HFFc6 (cell line): ENCODE results near the gene RUFY3. TPM values are rescaled to one million over a fixed set of nuclear protein-coding genes. Genes with fewer than 3 reads are reported as not detected.

ENCODE experiments used
- DNase-seq: peaks from one replicate; pipeline ENCODE4 v3.0.0-alpha.2; 2018
- H3K27ac Mint-ChIP-seq: 2 replicates; pipeline ENCODE4 v1.8.0; 2020; ENCODE audit warnings: mild to moderate bottlenecking, mixed read lengths
- H3K27me3 Mint-ChIP-seq: 2 replicates; pipeline ENCODE4 v1.8.0; 2021; ENCODE audit warnings: mild to moderate bottlenecking, moderate library complexity, mixed read lengths; ENCODE audit not compliant: insufficient read depth
- H3K36me3 Mint-ChIP-seq: 2 replicates; pipeline ENCODE4 v1.8.0; 2021; ENCODE audit warnings: low read depth, mixed read lengths
- H3K4me1 Mint-ChIP-seq: 2 replicates; pipeline ENCODE4 v1.8.0; 2020; ENCODE audit warnings: low read depth, mixed read lengths
- H3K4me3 Mint-ChIP-seq: 2 replicates; pipeline ENCODE4 v1.8.0; 2020; ENCODE audit warnings: mild to moderate bottlenecking, moderate library complexity, mixed read lengths
- H3K9me3 Mint-ChIP-seq: 2 replicates; pipeline ENCODE4 v1.8.0; 2020; ENCODE audit warnings: mild to moderate bottlenecking, mixed read lengths
- CTCF ChIP-seq: fragments of 200-600 bp; sonication (generic); IDR thresholded peaks from 2 replicates; pipeline ENCODE4 v1.5.0; 2021; ENCODE audit warnings: antibody characterized with exemption, mild to moderate bottlenecking
- total RNA-seq, 6 experiments: library from RNA; stranded (reverse); fragmentation: NEBNext Ultra II Directional; extraction: Animal tissue kit (Norgen Biotek cat#: 25700); gene quantifications; 2 replicates in 1 of 6; 3 replicates in 5 of 6; pipeline ENCODE4 v1.2.3, GENCODE V29; 2021

Gene RUFY3
- total RNA-seq, 6 experiments from 2014 or later, result 35.7 to 44.8 (median 38.4) TPM

GRCh38 chr4:70704215-70704930 lies 17.4 kb upstream of the RUFY3 start:
- peak; percentile 24 for DNase-seq
- peak; percentile 69 for TF ChIP-seq CTCF

GRCh38 chr4:70704931-70705182 lies 16.9 kb upstream of the RUFY3 start:
- H3K36me3 Mint-ChIP-seq, result no peaks in the 10 kb centered on the region
- H3K4me3 Mint-ChIP-seq, result peak overlapping the region; percentile 89; the same call in 1 of the 2 replicates
- peaks cover 35% of the 10 kb centered on the region for H3K4me1 Mint-ChIP-seq
- H3K27ac Mint-ChIP-seq, result no peak overlapping the region; the same call in 1 of the 2 replicates
- H3K9me3 Mint-ChIP-seq, result no peaks in the 10 kb centered on the region
- H3K27me3 Mint-ChIP-seq, result no peaks in the 10 kb centered on the region
- TF ChIP-seq CTCF, result no peak
- DNase-seq, result no peak

More at GRCh38 chr4:70704215-70704930, 17.4 kb upstream of the RUFY3 start:
- no peaks in the 10 kb centered on the region for H3K9me3 Mint-ChIP-seq
- H3K27ac Mint-ChIP-seq, result peak overlapping the region; percentile 95
- H3K27me3 Mint-ChIP-seq, result no peaks in the 10 kb centered on the region
- H3K36me3 Mint-ChIP-seq, result no peaks in the 10 kb centered on the region
- H3K4me3 Mint-ChIP-seq, result peak overlapping the region; percentile 89
- peaks cover 32% of the 10 kb centered on the region for H3K4me1 Mint-ChIP-seq

- Mint-ChIP-seq H3K27me3 (no peaks in the 10 kb centered on the region), H3K9me3 (no peaks in the 10 kb centered on the region), H3K27ac (peak overlapping the region; percentile 96), H3K36me3 (no peaks in the 10 kb centered on the region), H3K4me1 (peaks cover 35% of the 10 kb centered on the region), H3K4me3 (peak overlapping the region; percentile 98)
- DNase-seq, result peak; percentile 85
- TF ChIP-seq CTCF, result no peak
Observed at GRCh38 chr4:70705183-70706043, 16.4 kb upstream of the RUFY3 start.

GRCh38 chr4:70706044-70706461 lies 15.7 kb upstream of the RUFY3 start:
- Mint-ChIP-seq H3K27me3 (no peaks in the 10 kb centered on the region), H3K4me3 (peak overlapping the region; percentile 98), H3K9me3 (no peaks in the 10 kb centered on the region), H3K27ac (peak overlapping the region; percentile 96), H3K4me1 (peaks cover 35% of the 10 kb centered on the region), H3K36me3 (no peaks in the 10 kb centered on the region)
- no peak for DNase-seq
- no peak for TF ChIP-seq CTCF

GRCh38 chr4:70706516-70706915 lies 15.2 kb upstream of the RUFY3 start:
- Mint-ChIP-seq H3K9me3 (no peaks in the 10 kb centered on the region), H3K4me3 (peak overlapping the region; percentile 98), H3K36me3 (no peaks in the 10 kb centered on the region), H3K27me3 (no peaks in the 10 kb centered on the region), H3K27ac (peak overlapping the region; percentile 96), H3K4me1 (peaks cover 35% of the 10 kb centered on the region)
- DNase-seq, result no peak
- TF ChIP-seq CTCF, result no peak
